Glomerular visceral epithelial cell (primary cell): ENCODE measurements around the gene ADCY7.
A peak's percentile ranks its signal among the peaks of the same experiment; 100 is the strongest.

Experiments used
- DNase-seq: peaks from one replicate; pipeline ENCODE4 v3.0.0-alpha.2; 2016; ENCODE audit errors: extremely low spot score

ADCY7 gene

DNA sequence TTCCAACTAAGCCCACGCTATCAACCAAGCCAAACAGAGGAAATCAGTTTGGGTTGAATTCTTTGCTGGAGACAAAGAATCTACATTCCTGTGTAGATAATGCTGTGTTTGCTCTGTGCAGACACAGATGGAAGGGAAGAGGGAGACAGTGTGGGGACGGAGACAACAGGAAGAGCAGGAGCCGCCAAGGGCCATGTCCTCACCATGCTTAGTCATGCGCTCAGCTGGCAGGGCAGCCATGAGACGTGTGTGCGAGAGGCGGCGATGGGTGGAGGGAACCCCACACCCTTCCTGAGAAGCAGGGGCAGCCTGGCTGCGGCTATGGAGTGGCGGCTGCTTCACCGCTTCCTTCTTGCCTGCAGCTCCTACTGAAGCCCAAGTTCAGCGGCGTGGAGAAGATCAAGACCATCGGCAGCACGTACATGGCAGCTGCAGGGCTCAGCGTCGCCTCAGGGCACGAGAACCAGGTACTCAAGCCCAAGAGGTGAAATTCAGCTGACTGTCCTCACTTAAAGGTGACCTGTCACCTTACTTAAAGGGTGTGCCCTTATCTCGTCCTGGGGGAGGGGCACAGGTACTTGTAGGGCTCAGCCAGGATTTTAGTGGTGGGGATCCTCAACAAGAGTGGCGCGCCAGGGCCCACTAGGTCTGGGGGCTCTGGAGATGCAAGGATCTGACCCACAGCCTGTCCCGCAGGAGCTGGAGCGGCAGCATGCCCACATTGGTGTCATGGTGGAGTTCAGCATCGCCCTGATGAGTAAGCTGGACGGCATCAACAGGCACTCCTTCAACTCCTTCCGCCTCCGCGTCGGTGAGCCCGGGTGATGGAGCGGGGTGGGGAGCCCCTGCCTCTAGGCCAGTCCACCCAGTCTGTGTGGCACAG, 47.5 kb downstream of the ADCY7 start:
- no peak for DNase-seq

DNA sequence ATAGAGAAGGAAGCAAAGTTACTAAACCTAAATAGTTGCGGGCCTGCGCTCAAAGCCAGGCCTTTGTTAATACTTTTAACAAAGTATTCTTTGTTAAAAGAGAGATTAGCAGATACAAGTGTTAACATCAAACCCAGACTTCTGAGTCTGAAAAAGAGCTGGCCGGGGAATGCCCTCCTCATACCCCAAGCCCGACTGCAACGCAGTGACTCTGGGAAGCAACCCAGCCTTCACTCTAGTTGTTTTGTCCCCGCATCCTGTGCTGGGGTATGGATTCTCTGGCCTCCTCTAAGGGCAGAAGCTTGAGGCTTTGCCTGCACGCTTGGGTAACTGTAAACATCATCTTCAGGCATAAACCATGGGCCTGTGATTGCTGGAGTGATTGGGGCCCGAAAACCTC, 48.3 kb downstream of the ADCY7 start:
- no peak for DNase-seq

DNA sequence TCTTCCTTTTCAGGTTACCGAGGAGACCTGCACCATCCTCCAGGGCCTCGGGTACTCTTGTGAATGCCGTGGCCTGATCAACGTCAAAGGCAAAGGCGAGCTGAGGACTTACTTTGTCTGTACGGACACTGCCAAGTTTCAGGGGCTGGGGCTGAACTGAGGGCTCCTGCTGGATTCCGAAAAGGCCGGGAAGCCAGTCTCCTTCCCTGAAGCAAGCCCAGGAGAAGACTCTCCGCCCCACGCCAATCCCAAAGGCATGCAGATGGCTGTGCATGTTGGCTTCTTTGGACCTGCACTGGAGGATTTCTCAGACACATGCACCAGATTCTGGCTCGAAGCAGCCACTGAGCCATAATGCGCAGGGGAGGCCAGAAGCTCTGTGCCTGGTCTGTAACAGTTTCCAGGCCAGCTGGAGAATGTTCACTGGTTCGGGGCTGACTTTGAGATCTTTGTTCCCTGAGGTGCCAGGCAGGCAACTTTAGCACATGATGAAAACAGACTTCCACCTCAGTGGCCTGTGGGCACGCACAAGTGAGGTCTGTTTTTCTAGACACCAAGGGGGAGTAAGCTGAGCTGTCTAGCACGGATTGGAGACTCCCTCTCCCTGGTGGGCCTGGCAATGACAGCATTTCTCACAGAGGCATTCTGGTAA, 49.1 kb downstream of the ADCY7 start:
- no peak for DNase-seq

DNA sequence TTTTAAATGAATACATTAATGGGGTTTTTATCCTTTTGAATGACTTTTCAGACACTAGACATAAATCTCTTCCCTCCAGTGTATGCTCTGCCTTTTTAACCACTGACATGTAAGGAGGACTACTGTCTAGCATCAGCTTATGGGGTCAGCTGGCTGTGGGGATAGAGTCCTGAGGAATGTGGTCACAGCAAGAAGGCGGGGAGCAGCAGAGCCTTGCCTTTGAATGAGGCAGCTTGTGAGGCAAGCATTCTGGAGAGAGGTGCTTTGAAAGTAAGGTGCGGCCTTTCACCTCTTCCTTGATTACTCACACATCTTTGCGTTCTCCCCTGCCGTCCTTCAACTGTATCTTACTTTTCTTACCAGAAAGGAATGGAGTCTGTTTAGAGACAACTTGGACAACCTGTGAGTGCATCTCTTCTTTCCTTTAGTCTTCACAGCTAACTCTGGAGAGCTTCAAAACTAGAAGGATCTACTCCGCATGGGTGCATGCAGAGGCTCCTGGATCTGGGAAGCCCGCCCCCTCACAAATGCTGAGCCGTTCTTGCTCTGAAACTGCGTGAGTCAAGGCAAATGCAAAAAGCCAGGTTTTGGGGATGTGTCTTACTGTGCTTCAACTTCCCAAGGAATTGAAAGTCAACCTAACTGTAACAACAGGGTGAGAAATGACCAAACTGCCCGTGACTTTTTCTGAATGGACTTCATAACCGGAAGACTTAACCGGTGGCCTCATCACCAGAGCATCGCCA, 49.9 kb downstream of the ADCY7 start:
- no peak for DNase-seq

DNA sequence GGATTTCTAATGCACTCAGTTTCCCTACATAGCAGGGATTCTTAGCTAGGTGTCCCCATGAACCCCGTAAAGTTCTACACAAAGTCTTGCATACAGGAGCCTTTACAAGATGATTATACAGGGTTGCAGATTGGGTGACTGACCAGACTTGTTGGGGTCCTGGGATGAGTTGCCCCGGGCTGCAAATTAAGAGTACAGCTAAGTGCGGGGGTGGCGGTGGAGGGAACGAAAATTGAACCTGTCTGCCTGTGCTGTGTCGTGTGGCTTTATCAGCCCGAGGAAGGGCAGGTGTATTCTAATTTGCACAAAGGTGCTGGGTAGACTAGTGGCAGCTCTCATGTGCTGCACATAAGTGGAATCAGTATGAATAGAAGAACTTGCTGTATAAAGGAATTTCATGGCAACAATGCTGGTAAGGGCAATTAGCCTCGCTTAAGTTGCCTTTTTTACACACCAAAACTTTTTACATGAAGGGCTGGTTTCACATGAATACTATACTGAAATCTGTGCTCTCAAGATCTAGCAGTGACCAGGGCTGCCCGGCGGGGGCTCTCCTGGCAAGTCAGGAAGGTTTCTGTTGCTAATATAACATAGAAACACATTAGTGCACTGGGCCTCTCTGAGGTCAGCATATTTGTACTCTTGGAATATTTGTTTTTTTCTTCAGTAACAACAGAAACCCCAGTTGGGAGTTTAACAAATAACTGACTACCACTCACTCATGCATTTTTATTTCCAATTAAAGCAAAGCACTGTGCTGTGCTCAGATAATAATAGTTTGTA, 50.7 kb downstream of the ADCY7 start:
- no peak for DNase-seq

- DNase-seq, result no peak
These were observed 52.6 kb downstream of the ADCY7 start for GRCh38 chr16:50318796-50319578.

- no peak for DNase-seq
These were observed 54.0 kb downstream of the ADCY7 start for GRCh38 chr16:50320310-50320709.

- DNase-seq, result no peak
These were observed 56.0 kb downstream of the ADCY7 start for GRCh38 chr16:50322333-50322732.

DNA sequence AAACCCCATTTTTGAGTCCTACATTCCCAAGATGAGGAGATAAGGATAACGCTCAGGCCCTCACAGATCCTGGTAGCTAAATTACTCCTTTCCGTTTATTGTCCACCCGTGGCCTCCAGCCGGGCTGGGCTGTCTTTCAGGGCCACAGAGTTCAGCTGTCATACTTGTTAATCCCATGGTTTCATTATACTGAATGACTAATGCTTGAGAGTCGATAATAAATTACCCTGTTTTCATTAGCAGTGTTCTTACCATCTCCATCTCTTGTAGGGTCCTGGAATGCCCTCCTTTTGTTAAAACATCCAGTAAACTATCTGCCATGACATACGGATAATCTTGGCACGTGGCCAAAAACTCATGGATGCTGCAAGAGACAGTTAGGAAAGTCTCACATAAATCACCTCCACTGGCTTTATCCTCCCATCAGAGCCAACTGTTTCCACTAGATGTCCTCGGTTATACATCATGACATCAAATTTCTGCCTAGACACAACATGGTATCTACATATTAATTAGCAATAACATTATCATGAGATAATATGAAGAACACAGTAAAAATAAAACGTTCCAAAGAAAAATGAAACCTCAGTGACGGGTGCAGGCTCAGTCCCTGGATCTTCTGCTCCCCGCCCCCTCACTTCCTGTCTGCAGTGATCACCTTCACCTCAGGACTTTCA, 57.1 kb downstream of the ADCY7 start:
- peak; percentile 30 for DNase-seq

- no peak for DNase-seq
These were observed 58.0 kb downstream of the ADCY7 start for GRCh38 chr16:50324345-50324744.

DNA sequence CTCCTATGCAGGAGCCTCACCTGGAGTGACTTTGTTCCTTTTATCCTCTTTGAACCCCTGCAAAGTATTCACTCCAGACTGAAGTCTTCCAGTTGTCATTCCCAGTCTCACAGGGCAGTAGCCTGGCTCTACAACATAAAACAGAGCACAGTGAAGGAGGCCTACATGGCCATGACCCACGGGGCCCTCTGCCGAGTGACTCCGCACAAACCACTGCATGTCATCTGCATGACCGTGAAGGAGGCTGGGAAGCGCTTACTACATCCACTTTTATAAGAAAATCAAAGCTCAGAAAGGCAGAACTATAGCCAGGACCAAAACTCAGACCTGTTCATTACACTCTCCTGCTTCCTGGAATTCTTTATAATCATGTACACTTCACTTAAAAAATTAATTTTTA, 59.9 kb downstream of the ADCY7 start:
- DNase-seq, result no peak

DNA sequence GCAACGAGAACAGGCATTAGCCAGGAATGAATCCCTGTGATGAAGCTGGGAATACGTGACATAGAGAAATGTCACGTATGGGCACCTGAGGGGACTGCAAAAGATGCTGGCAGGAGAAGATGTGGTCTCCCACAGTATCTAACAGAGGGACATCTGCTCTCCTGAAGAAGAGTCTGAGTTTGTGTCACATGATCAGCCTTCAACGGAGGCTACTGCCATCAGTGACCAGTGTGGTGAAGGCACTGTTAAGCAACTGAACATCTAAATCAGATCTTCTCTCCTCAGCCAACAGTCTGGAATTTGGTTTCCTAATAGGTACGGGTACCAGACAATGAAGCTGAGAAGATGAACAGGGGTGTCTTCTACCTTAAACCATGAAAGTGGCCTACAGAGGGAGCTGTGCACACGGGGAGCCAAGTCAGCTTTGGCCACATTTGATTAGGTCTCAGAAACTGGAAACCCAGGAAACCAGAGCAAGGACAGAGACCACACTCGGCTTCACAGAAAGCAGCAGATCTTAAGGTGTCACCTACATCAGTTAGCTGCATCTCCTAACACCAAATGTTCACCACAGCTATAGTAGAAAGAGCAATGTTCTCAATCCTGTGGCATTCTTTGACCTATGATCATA, 60.6 kb downstream of the ADCY7 start:
- DNase-seq, result peak; percentile 14

DNA sequence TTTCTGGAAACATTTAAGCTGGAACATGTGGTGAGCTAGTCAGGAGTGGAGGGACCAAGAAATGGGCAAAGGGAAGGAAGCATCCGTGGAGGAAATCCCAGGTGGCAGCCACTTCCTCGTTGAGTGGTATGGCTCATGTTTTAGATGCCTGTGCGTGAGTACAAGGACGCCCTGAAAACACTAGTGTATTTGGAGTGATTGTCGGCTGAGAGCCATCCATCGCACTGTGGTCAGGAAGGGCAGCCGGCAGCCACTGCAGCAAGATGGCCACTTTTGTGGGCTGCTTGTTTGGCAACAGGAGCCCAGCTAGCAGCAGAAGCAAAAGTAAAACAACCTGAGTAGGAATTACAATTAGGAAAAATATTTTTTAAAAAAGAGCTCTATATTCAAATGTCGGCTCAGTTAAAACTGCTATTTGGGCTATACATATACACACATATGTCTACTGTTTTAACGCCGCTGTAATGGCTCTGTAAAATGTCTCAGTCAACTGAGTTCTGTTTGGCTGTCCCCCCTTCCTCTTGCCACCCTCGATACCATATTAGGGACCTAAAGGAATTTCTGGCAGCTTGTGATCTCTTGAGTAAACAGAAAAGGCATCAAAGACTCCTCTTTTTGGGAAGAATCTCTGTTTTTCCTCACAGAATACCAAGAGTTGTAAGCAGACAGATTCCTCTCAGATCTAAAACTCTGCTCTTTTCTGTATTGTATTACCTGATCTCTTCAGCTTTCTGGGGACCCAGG, 63.3 kb downstream of the ADCY7 start:
- DNase-seq, result no peak

GRCh38 chr16:50331570-50331969, 65.2 kb downstream of the ADCY7 start:
- no peak for DNase-seq

DNA sequence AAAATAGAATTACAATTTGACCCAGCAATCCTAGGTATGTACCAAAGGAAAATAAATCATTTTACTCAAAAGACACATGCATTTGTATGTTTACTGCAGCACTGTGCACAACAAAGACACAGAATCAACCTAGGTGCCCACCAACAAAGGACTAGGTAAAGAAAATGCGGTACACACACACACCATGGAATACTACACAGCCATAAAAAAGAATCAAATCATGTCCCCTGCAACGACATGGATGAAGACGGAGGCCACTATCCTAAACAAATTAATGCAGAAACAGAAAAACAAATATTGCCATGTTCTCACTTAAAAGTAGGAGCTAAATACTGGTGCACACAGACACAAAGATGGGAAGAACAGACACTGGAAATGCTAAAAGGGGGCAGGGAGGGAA, 66.2 kb downstream of the ADCY7 start:
- DNase-seq, result no peak

GRCh38 chr16:50334106-50334975, 68.0 kb downstream of the ADCY7 start:
- no peak for DNase-seq

GRCh38 chr16:50335196-50335958, 69.0 kb downstream of the ADCY7 start:
- no peak for DNase-seq
